C4-2B (cell line): ENCODE results near the gene ACTR3.

Experiments
- H3K27ac ChIP-seq: fragments of 450-650 bp; 2 replicates; pipeline ENCODE4 v1.5.1; 2017
- CTCF ChIP-seq: fragments of 450-650 bp; conservative IDR thresholded peaks from 2 replicates; pipeline ENCODE4 v1.5.1; 2017; ENCODE audit warnings: mild to moderate bottlenecking
- ZFX ChIP-seq: fragments of 450-650 bp; IDR thresholded peaks from 2 replicates; pipeline ENCODE4 v1.6.1; 2017

Gene ACTR3

DNA sequence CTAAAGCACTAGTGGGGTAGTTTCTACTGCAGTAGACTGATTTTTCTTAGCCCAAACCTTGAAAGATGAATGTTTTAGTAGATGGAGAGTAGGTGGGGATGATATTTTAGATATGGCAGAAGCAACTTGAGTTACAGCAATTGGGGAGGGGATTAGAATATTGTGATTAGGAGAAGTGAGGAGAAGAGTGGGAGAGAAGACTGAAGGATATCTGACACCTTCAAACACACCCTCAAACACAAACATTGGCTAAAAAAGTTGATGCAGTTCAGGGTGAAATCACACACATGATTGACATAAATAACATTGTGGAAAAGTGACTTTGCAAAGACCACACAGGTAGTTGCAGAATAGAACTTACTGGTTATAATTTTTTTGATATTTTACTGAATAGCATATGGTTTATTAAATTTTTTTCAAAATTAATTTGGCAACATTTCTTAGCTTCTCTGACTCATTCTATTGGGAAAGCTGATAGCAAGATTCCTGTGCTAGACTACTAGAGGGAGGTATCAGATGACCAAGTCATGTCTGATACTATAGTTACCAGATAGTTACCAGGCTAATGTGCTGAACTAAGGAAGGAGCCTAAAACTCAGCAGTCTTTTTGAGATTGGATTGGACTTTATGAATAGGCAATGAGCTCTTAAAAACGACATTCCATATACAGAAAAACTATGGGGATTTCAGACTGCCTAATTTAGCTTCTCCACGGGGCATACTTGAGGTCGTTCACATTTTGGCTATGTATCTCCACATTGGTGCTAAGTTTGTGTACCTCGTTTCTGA is 73.0 kb downstream of the ACTR3 start:
- no peak overlapping the region for H3K27ac ChIP-seq
- no peak for TF ChIP-seq ZFX

- H3K27ac ChIP-seq: no peak overlapping the region
- peak; percentile 44 for TF ChIP-seq CTCF
- no peak for TF ChIP-seq ZFX
Observed at GRCh38 chr2:113963965-113964364, 74.1 kb downstream of the ACTR3 start.

- no peak for TF ChIP-seq ZFX
- no peak for TF ChIP-seq CTCF
- H3K27ac ChIP-seq: no peak overlapping the region
Observed at GRCh38 chr2:113964436-113964835, 74.5 kb downstream of the ACTR3 start.

DNA sequence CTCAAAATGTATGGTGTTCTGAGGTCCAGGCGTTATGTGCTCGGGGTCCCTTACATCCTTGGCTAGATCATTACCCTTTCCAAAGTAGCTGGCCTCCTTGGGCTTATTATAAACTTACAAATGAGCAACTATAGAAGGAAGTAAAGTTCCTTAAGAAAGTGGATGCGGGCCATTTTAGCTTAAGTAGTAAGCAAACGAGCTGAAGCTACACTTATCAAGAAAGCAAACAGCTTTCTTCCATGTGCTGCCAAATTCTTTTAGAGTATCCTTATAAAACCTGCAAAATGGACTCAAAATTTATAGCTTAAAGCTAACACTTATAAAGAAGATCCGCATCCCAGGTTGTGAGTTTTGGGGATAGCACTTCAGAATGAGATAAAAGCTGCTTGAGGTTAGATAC is 75.3 kb downstream of the ACTR3 start:
- TF ChIP-seq CTCF (no peak), ZFX (no peak)

DNA sequence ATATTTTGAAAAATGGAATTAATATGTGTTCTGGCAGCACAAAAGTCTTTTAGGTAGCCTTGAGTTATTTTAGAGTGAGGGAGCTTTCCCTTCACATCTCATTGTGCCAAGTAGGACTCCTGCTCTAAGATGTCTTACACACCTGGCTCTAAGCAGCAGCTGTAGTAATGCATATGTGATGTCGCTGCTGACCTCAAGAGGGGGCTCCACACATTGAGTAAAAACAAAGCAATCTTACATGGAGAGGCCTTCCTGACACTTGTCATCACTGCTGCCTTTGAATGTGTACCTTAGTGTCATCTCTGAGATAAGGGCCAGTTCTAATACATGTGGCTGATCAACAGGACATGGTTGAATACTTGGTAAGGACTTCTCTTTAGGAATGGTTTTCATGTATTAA is 75.8 kb downstream of the ACTR3 start:
- TF ChIP-seq CTCF (peak; percentile 60), ZFX (no peak)

More for the DNA sequence above, 75.3 kb downstream of the ACTR3 start:
- H3K27ac ChIP-seq: no peak overlapping the region; the same call in 1 of the 2 replicates

DNA sequence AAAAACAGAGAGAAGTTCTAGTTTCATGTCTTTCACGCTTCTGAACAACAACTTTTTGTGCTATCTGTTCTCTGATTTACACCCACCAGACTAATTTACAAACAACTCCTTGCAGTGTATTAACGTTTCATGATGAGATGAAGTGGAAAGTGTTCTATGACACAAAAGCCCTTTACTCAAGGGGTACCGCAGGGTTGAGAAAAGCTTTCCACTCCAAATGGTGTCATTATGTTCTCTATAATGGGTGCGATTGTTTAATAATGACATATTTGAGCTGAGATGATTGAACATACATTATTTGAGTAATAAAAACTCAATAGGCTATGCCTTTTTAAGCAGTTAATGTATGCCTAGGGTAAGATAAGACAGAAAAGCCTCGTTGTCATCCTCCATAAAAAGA is 76.3 kb downstream of the ACTR3 start:
- H3K27ac ChIP-seq: no peak overlapping the region
- TF ChIP-seq CTCF (no peak), ZFX (no peak)

More for the DNA sequence above, 75.8 kb downstream of the ACTR3 start:
- H3K27ac ChIP-seq: no peak overlapping the region; the same call in 1 of the 2 replicates

DNA sequence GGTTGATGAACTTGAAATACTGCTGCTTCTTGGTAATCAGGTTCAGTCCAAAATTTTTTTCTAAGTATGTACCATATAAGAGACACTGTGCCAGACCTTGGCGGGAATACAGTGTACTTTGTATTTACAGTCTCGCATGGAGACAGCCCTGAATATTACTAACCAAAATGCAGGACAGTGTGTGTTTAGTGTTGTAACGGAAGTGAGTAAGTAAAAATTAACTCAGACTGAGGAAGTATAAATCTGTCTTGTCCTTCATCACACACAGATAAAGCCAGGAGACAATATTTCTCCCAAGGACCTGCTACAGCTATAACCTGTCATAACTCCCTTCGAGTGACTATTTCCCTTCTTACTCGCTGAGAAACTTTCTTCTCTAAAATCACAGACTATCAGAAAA is 76.9 kb downstream of the ACTR3 start:
- H3K27ac ChIP-seq: no peak overlapping the region
- TF ChIP-seq CTCF: no peak
- TF ChIP-seq ZFX: no peak

- H3K27ac ChIP-seq: peak overlapping the region; percentile 65
- TF ChIP-seq ZFX (no peak), CTCF (no peak)
Observed at GRCh38 chr2:113967272-113967671, 77.4 kb downstream of the ACTR3 start.
